Upper lobe of right lung (tissue), 1 donor: ENCODE results near the gene SHKBP1. TPM values are rescaled to one million over a fixed set of nuclear protein-coding genes. Genes with fewer than 3 reads are reported as not detected.
A peak's percentile ranks its signal among the peaks of the same experiment; 100 is the strongest.
"Not testable (repeated sequence)": the region's sequence is repeated elsewhere in the genome, so short reads cannot be mapped to it uniquely, and the experiment has no call there.

Experiments used
- ATAC-seq: fragments of 200-7000 bp; cut with Tn5 transposase; one replicate; pipeline ENCODE4 v1.9.1; 2020; ENCODE audit warnings: mild to moderate bottlenecking, moderate library complexity
- DNase-seq: peaks from one replicate; pipeline ENCODE4 v3.0.0-alpha.2; 2020
- H3K27ac ChIP-seq: fragments of 200-600 bp; one replicate; pipeline ENCODE4 v1.8.0; 2022
- H3K27me3 ChIP-seq: fragments of 200-600 bp; one replicate; pipeline ENCODE4 v1.8.0; 2022; ENCODE audit warnings: mild to moderate bottlenecking
- H3K36me3 ChIP-seq: fragments of 200-600 bp; one replicate; pipeline ENCODE4 v1.8.0; 2022
- H3K4me1 ChIP-seq: fragments of 200-600 bp; one replicate; pipeline ENCODE4 v1.8.0; 2022
- H3K4me3 ChIP-seq: fragments of 200-600 bp; one replicate; pipeline ENCODE4 v1.8.0; 2022; ENCODE audit warnings: mild to moderate bottlenecking
- H3K9me3 ChIP-seq: fragments of 200-600 bp; one replicate; pipeline ENCODE4 v1.8.0; 2022
- CTCF ChIP-seq: fragments of 200-600 bp; IDR thresholded peaks from one replicate; pipeline ENCODE4 v1.8.0; 2022; ENCODE audit warnings: antibody characterized with exemption
- intact Hi-C: fragments of 100-400 bp; cut with DNase I; formaldehyde crosslinking; loops from one replicate; pipeline ENCODE4 v1.11.0; 2022
- total RNA-seq: library from RNA; stranded (reverse); fragmentation: NEBNext Ultra II Directional; extraction: Animal tissue kit (Norgen Biotek cat#: 25700); gene quantifications from one replicate; pipeline ENCODE4 v1.2.1, GENCODE V29; 2021
- donor health status: DM: no; HTN: yes; CAD: no; lungs with severe emphysema.

Gene SHKBP1
- total RNA-seq, 1 donor from 2014 or later, result 68.1 TPM

- no peak for TF ChIP-seq CTCF
- DNase-seq (no peak), ATAC-seq (peak; percentile 32)
- Histone ChIP-seq H3K36me3 (no peaks in the 10 kb centered on the region), H3K4me1 (no peaks in the 10 kb centered on the region), H3K4me3 (no peak overlapping the region), H3K27ac (no peak overlapping the region), H3K9me3 (no peaks in the 10 kb centered on the region), H3K27me3 (peaks cover 13% of the 10 kb centered on the region)
- intact Hi-C loops, result no loop called here
Measured at GRCh38 chr19:40560092-40560507, 16.6 kb upstream of the SHKBP1 start.

GRCh38 chr19:40561947-40562346 lies 14.7 kb upstream of the SHKBP1 start:
- no peaks in the 10 kb centered on the region for H3K36me3 ChIP-seq
- H3K4me1 ChIP-seq, result no peaks in the 10 kb centered on the region
- peaks cover 32% of the 10 kb centered on the region for H3K27me3 ChIP-seq
- H3K4me3 ChIP-seq, result no peak overlapping the region
- no peaks in the 10 kb centered on the region for H3K9me3 ChIP-seq
- H3K27ac ChIP-seq, result no peak overlapping the region
- intact Hi-C loops, result no loop called here
- no peak for TF ChIP-seq CTCF
- DNase-seq, result no peak
- ATAC-seq, result no peak

- peaks cover 50% of the 10 kb centered on the region for H3K27me3 ChIP-seq
- ATAC-seq, intact Hi-C loops: not testable (repeated sequence)
Measured at GRCh38 chr19:40564535-40564934, 12.1 kb upstream of the SHKBP1 start.

GRCh38 chr19:40565355-40565754 lies 11.3 kb upstream of the SHKBP1 start:
- no peak overlapping the region for H3K4me3 ChIP-seq
- ATAC-seq (no peak), DNase-seq (no peak)
- H3K9me3 ChIP-seq, result no peaks in the 10 kb centered on the region
- intact Hi-C loops, result no loop called here
- H3K27me3 ChIP-seq, result peaks cover 50% of the 10 kb centered on the region
- H3K36me3 ChIP-seq, result no peaks in the 10 kb centered on the region
- peaks cover 7% of the 10 kb centered on the region for H3K4me1 ChIP-seq
- TF ChIP-seq CTCF, result no peak
- H3K27ac ChIP-seq, result no peak overlapping the region

More at GRCh38 chr19:40564535-40564934, 12.1 kb upstream of the SHKBP1 start:
- not testable (repeated sequence) for H3K36me3 ChIP-seq, H3K27ac ChIP-seq, H3K4me1 ChIP-seq, H3K9me3 ChIP-seq, DNase-seq, H3K4me3 ChIP-seq

- no peak for DNase-seq
- Histone ChIP-seq H3K9me3 (no peaks in the 10 kb centered on the region), H3K36me3 (no peaks in the 10 kb centered on the region), H3K4me1 (peaks cover 7% of the 10 kb centered on the region), H3K4me3 (no peak overlapping the region), H3K27ac (no peak overlapping the region), H3K27me3 (peaks cover 50% of the 10 kb centered on the region)
- no peak for ATAC-seq
- TF ChIP-seq CTCF, result no peak
- intact Hi-C loops, result no loop called here
Measured at GRCh38 chr19:40565910-40566495, 10.7 kb upstream of the SHKBP1 start.

GRCh38 chr19:40567040-40567749 lies 9.5 kb upstream of the SHKBP1 start:
- no peaks in the 10 kb centered on the region for H3K9me3 ChIP-seq
- H3K36me3 ChIP-seq, result no peaks in the 10 kb centered on the region
- H3K27me3 ChIP-seq, result peaks cover 41% of the 10 kb centered on the region
- ATAC-seq, result no peak
- H3K4me1 ChIP-seq, result peaks cover 7% of the 10 kb centered on the region
- no peak overlapping the region for H3K27ac ChIP-seq
- no peak for TF ChIP-seq CTCF
- DNase-seq, result no peak
- intact Hi-C loops, result no loop called here
- H3K4me3 ChIP-seq, result peak overlapping the region; percentile 23
